ENCODE data around the gene CES1.
"Not testable (repeated sequence)": the region's sequence is repeated elsewhere in the genome, so short reads cannot be mapped to it uniquely, and the experiment has no call there.

Gene CES1

DNA sequence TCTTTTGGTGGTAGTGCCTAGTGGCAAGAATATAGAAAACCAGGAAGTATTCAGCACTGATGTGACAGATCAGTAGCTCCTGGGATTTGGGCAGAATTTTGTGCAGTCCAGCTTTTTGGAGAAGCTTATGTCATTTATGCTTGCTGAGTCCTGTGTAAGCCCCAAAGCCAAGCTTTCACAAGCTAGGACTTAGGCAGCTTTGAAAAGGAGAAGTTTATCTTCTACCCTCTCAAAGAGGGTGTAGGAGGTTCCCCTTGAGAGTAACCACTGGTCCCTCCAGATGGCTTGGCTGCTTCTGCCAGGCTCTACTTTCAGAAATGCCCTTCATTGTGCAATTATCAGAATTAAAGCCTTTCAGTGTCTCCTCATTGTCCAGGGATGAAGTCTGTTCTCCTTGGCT, 78.8 kb downstream of the CES1 start:
- Histone ChIP-seq H3K4me3 (ENCODE audit: insufficient read depth, low read depth, low read length, poor library complexity, severe bottlenecking) (no peak overlapping the region), H3K36me3 (ENCODE audit: control insufficient read depth, insufficient read depth, low read length) (no peaks in the 10 kb centered on the region), H3K27ac (ENCODE audit: insufficient read depth, low read length, poor library complexity, severe bottlenecking) (no peak overlapping the region), H3K4me1 (ENCODE audit: control insufficient read depth, insufficient read depth, low read length, poor library complexity, severe bottlenecking) (peaks cover 3% of the 10 kb centered on the region), H3K9me3 (ENCODE audit: control insufficient read depth, low read length) (no peaks in the 10 kb centered on the region), H3K27me3 (replicated peaks; ENCODE audit: control insufficient read depth, insufficient read depth, low read length, poor library complexity, severe bottlenecking) (no peaks in the 10 kb centered on the region)
- DNase-seq = no peak

GRCh38 chr16:55753145-55753631, 79.7 kb downstream of the CES1 start:
- DNase-seq; H3K27me3 ChIP-seq (replicated peaks; ENCODE audit: control insufficient read depth, insufficient read depth, low read length, poor library complexity, severe bottlenecking); H3K9me3 ChIP-seq (ENCODE audit: control insufficient read depth, low read length); H3K4me3 ChIP-seq (ENCODE audit: insufficient read depth, low read depth, low read length, poor library complexity, severe bottlenecking); H3K4me1 ChIP-seq (ENCODE audit: control insufficient read depth, insufficient read depth, low read length, poor library complexity, severe bottlenecking); H3K36me3 ChIP-seq (ENCODE audit: control insufficient read depth, insufficient read depth, low read length); H3K27ac ChIP-seq (ENCODE audit: insufficient read depth, low read length, poor library complexity, severe bottlenecking): not testable (repeated sequence)

Data from effector memory CD4-positive, alpha-beta T cell (primary cell).